ENCODE measurements around the gene EEF2KMT.
"Not testable (repeated sequence)": the region's sequence is repeated elsewhere in the genome, so short reads cannot be mapped to it uniquely, and the experiment has no call there.

EEF2KMT gene

DNA sequence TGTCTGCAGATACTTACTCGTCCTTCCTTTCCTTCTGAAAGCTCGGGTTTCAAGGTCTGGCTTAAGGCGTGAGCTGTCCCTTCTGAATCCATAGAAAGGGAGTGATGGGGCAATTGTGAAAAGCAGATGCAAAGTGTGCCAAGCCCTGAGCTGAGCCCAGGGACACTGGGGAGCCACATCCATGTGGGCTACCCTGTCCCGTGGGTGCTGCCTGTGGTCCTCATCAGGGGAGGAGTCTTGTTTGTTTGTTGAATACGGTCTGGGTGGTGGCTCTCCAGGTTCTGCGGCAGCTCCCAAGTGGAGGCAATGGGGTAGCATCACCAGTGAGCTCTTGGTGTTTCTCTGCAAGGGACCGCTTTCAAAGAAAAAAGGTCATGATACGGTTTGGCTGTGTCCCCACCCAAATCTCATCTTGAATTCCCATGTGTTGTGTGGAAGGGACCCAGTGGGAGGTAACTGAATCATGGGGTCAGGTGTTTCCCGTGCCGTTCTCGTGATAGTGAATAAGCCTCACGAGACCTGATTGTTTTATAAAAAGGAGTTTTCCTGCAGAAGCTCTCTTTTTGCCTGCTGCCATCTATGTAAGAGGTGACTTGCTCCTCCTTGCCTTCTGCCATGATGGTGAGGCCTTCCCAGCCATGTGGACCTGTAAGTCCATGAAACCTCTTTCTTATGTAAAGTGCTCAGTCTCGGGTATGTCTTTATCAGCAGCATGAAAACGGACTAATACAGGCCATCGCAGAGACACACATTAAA is 27.0 kb downstream of the EEF2KMT start:
- no peak for DNase-seq

DNA sequence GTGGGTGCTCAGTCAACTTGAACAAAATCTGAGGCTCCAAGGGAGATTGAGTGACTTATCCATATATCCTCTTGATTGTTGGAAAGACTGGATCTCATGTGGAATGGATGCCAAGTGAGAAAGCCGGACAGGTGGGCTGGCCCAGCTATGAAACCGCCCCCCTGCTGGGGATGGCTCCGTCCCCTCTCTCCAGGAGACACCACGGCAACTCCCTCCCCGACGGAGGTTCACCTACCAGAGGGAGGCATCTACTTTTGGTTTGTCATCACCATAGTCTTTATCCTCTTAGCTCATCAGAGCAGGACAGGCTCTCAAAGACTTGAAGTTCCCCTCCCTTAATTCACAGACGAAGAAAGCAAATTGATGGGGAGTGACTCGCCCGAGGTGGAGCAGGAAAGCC is 27.7 kb downstream of the EEF2KMT start:
- DNase-seq, result no peak

DNA sequence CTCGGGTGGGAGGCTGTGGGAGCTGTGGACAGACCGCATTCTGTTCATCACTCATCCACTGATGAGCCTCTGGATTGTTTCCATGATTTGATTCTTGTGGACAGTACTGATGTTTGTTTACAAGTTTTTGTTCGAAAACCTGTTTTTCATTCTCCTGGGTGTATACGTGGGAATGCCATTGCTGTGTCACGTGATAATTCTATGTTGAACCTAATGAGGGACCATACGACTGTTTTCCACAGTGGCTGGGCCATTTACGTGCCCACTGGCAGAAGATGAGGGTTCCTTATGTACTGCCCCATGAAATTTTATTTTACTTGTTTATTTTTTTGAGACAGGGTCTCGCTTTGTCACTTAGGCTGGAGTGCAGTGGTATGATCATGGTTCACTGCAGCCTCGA is 28.5 kb downstream of the EEF2KMT start:
- DNase-seq, result no peak

DNA sequence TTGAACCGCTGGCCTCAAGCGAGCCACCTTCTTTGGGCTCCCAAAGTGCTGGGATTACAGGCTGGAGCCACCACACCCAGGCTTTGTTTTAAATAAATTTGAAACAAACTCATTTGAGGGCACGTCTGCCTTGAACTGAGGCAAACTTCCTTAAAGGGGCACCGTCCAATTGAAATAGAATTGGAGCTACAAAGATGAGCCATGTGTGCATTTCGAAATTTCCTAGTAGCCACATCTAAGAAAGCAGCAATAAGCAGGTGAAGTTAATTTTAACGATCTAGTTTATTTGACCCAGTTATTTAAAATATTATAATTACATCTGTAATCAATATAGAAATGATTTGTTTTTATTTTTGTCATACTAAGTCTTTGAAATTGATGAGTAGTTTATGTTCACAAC is 31.1 kb downstream of the EEF2KMT start:
- DNase-seq, result no peak

DNA sequence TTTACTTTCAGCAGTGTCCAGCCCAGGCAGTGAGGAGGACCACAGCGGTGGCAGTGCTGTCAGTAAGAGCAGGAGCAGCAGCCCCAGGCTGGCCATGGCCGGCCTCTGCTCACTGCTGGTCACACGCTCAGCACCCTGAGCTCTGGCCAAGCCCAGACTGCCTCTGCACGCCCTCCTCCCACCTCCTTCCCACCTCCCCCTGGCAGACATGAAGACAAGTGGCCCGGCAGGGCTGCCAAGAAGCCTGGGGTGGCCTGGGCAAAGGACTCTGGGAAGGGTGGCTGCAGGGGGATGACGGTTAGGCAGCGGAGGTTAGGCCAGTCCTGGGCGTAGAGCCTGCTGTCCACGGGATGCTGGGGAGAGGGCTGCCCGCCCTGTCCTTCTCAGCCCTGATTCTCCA is 31.8 kb downstream of the EEF2KMT start, which contains the start of gene C16orf89:
Gene C16orf89 (minus strand): TSS at position 144 of the 400 bp plus-strand sequence. CDS start 48 bp downstream, at position 96.
- DNase-seq, result no peak

DNA sequence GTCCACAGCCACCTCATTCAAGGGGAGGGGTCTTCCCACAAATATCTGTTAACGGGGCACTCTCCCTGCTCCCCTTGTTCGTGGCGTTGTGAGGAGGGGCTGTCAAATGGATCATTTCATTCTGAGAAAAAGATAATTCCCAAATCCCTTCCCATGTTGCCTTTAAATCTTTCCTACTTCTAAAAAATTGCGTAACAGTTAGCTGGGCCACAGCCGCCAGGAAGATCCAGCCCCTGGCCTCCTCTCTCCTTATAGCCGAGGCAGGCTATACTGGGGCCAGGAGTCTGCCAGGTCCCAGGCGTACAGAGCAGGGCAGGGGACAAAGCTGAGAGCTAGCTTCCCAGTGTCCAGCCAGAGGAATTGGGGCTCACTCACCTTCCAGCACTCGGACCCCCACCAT is 32.3 kb downstream of the EEF2KMT start:
- DNase-seq, result no peak

DNA sequence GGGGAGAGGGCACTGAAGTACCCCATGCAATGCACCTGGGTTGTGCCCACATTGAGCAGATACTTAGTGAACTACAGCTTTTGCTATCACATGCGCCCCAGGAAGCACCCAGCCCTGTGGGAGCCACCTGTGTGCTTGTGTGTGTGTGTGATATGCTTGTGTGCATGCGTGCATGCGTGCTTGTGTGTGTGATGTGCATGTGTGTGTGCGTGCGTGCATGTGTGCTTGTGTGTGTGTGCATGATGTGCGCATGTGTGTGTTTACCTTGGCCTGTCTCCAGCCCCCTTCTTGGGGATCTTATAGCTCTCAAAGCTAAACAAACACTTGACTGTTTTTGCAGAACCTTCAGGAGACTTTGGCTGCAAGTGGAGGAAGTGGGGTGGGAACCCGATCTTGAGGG is 32.7 kb downstream of the EEF2KMT start:
- no peak for DNase-seq

DNA sequence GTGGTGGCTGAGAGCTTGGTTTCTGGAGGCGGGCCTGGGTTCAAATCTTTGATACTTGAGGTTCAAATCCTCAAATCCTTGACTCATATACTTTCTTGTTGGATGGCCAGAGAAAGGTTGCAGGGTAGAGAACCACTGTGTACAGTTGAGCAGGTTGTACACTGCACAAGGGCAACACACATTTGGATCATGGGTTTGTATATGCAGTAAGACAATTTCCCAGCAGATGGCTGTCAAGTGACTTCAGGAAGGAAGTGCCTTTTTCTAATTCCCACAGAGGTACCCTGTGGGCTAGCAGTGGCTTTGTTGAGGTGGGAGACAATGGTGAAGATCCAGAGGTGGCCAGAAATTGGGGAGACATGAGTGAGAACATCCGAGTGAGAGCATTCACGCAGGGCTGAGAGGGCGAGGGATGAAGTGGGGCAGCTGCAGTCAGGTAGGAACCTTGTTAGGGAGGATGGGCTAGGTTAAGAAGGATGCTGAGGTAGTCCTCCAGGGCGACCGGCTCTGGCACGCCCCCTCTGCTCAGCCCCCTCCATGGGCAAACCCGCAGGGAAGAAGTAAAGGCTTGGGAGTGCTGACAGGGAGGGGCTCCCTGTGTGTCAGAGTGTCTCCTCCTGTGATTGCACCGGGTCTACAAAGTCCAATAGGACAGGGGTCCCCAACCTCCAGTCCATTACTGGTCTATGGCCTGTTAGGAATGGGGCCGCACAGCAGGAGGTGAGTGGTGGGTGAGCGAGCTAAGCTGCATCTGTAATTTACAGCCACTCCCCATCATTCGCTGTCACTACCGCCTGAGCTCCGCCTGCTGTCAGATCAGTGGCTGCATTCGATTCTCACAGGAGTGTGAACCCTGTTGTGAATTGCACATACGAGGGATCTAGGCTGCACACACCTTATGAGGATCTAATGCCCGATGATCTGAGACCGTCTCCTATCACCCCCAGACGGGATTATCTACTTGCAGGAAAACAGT is 34.5 kb downstream of the EEF2KMT start:
- no peak for DNase-seq

DNA sequence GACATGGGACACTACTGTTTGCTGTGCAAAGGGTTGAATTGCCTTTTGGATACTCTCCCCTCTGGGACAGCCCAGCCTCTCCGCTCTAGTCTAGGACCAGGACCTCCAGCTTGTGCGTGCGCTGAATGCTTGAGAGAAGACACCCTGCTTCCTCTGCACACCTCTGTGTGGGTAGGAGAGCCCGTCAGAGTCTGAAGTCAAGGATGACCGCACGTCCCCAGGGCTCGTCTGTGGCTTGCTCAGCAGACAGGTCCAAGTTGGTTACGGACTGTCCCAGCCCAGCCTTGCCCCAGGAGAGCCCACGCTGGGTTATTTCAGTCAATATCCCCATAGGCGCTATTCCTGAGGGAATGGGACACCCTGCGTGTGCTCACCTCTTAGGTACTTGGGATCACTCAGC is 35.5 kb downstream of the EEF2KMT start:
- no peak for DNase-seq

DNA sequence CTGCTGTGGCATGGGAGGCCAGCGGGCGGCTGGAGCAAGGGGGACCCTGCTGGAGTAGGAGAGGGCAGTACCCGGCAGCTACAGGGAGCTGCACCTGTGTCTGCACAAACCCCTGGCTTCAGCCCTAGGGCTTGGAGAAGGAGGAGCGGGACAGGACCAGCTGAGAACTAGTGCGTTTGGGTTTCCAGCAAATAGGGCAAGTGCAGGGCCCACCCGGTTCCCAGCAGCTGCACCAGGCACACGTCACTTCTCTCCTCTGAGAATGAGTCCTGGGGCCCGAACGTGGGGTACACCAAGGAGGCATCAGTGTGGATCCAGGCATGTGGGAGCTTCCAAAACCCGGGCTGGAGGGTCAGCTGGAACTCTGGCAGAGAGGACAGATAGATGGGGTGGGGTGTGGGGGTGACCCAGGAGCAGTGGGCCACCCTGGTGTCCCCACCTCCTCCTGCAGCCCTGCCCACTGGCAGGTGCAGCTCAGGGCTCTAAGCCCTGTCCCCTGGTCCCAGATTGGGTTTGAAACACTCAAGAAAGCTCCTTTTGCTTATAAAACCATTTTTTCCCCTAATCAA is 37.4 kb downstream of the EEF2KMT start:
- DNase-seq, result no peak

DNA sequence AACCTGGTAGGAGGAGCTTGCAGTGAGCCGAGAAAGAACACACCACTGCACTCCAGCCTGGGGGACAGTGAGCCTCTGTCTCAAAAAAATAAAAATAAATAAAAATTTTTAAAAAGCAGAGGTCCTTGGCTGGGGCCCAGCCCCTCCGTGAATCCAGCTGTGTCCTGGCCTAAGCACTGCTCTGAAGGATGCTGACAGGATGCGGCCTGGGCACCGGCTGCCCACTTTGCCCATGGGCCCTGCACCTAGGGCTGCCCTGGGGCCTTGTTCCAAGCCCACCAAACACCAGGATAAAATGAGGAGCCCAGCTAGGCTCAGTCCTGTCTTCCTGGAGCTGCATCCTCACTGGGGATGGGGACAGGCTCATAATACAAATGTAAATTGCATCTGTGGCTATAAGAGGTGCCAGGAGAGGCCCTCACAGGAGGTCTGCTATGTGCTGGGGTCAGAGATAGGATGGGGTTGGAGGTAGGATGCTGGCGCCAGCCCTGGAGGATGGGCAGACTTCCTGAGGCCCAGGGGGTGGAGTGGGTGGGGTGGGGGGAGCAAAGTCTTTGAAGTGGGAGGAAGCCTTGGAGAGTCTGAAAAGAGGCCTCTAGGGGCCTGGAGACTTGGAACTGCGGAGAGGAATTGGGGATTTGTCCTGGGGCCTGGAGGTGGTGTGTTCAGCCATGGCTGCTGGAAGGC is 38.1 kb downstream of the EEF2KMT start:
- no peak for DNase-seq

DNA sequence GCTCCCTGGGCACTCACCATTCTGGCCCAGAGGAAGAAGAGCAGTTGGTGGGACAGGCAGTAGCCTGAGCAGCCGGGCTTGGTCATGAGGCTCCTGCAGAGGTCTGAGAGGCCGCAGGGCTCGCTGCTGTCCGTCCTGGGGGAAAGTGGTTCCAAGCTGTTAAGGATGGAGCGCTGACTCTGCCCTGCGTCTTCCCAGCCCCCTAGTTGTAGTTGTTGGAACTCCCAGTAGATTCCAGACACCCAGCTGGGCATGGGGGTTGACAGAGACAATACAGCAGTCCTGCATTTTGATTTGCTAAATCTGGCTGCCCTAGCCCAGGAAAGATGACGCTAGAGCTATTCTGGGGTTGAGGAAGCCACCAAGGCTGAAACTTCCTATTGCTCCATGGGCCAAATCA is 39.1 kb downstream of the EEF2KMT start:
- DNase-seq, result no peak

DNA sequence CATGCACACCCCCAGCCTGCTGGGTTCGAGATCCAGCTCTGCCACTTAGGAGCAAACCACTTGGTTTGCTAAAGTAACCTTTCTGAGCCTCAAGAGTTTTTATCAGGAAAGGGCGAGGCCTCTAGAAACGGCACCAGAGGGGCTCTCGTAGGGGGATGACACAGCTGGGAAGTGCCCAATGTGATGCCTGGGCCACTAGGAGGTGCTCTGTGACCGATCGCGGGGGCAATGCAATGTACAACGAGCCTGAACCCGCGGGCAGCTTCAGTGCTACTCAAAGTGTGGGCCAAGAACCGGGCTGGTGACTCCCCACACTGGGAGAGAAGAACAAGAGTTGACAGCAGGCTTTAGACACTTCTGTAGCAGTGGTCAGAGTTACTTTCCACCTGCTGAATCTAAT is 41.2 kb downstream of the EEF2KMT start:
- DNase-seq, result peak; percentile 31

DNA sequence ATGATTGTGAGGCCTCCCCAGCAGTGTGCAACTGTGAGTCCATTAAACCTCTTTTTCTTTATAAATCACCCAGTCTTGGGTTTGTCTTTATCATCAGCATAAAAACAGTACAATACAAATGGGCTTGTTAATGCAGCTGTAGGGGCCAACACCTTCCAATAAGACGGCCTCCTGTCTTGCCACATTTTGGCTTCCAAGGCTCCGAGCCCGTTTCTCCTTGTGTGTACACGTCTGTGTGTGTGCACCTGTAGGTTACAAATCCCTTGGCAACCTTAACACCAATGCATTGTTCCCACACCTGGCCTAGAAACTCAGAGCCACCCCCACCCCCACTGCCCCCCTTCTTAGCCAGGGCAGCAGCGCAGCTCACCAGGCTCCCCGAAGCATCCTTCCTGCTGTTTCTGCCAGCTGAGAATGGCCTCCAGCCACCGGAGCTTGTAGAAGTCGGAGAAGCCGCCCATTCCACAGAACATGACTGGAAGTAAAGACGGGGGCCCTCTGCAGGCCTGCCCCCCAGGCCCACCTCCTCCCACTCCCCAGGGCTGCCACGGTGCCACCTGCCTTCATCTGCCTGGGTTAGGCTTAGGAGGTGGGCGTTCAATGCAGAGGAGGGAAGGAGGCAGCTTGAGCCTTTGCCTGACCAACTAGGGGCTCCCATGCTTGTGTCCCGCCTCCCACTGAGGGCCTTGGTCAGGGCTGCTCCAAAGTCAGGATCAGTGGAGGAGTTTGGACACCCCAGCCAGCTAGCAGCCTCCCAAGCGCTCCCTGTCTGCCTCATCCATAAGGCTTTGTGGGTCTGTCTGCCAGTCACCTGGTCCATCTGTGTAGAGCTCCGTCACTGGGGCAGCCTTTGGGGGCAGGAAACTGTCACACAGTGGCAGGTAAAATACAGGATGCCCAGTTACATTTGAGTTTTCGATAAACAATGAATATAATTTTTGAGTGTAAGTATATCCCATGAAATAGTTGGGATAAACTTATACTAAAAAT is 42.4 kb downstream of the EEF2KMT start:
- DNase-seq, result no peak

DNA sequence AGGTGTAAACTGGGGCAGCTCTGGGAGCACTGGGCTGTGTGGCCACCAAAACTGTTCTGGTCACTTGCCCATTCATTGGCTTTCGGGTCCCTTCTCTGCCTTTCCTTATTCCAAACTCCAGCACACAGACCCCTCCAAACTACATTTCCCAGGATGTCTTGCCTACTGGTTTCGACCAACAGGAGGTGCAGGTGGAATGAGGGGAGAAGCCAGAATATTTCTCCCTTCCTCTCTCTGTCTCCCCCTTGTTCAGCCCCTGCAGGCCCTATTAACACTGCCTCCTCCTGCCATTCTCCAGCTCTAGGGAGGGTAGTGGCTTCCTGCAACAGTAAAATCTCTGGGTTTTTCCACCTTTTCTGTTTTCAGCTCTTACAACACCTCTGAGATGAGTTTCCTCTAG is 50.7 kb downstream of the EEF2KMT start:
- DNase-seq, result no peak

DNA sequence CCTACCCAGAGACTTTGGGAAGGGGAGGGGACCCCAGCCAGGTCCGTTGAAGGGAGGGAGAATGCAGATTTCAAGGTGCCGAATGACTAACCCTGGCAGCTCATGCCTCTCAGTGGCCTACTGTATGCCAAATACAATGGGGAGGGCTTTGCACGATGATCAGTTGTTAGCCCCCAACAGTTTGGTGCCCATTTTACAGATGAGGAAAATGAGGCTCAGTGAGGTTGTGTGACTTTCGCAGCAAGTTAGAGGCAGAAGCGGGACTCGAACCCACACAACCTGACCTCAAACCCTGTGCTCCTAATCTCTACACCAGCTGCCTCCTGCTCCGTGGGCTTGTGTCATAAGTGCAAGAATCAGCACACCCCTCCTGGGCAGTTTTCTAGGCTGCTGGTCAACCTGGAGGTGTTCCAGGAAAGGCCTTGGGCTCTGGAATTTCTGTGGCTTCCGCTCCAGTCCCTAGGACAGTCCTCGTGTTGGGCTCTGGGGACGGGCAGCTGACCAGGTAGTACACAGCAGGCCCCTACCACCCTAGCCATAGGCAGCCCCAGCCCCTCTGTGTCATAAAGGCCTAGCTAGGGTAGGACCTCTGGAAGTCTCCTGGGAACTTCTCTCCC is 52.0 kb downstream of the EEF2KMT start:
- DNase-seq, result no peak

DNA sequence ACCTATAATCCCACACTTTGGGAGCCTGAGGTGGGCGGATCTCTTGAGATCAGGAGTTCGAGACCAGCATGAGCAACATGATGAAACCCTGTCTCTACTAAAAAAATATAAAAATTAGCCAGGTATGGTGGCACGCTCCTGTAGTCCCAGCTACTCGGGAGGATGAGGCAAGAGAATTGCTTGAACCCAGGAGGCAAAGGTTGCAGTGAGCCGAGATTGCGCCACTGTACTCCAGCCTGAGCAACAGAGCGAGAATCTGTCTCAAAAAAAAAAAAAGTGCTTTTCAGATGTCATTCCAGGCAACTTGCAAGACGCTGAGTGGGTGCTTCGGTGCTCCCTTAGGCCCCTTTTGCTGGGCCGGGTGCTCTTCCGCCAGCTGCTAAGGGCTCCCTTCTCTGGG is 53.0 kb downstream of the EEF2KMT start:
- DNase-seq, result not testable (repeated sequence)

DNA sequence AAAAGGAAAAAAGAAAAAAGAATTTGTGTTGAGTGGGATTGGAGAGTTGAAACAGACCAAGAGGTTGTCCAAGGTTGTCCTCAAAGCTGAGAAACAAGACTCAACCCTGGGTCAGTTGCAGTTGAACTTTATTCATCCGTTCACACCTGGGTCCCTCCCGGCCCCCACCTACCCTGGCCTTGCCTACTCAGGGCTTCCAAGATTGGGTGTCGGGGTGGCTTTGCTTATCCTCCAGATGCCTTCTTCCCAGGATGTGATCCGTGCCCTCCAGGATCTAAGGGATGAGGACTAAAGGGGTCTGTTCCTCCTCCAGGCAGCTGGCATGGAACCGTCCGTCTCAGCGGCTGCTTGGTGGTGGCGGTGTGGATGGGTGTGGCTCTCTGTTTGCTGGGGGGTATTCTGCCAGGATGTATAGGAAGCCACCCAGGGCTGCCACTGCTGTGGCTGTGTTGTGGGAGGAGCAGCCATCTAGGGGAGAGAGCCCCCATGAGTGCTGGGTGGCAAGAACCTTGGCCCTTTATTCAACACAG is 53.5 kb downstream of the EEF2KMT start:
- no peak for DNase-seq

DNA sequence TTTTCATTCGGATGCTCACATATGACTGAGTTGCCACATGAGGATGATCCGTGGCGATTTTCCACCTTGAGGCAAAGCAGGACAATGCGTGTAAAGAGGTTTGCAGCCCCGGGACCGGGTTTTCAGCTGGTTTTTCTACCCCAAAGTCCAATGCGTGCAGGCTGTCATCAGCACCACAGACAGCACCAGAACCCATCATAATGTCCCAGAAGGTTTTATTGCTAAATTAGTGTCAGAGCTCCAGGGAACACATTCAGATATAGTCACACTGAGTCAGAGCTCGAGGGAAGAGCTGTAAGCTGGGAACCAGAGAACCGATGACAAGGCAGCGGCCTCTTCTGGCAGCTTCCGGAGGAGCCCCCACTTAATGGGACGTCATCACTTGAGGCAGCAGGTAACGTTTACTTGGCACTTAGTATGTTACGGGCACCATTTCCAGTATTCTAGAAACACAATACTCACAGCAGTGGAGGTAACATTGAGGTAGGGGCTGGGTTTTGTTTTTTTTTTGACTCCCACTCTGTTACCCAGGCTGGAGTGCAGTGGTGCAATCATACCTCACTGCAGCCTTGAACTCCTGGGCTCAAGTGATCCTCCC is 54.9 kb downstream of the EEF2KMT start:
- no peak for DNase-seq

DNA sequence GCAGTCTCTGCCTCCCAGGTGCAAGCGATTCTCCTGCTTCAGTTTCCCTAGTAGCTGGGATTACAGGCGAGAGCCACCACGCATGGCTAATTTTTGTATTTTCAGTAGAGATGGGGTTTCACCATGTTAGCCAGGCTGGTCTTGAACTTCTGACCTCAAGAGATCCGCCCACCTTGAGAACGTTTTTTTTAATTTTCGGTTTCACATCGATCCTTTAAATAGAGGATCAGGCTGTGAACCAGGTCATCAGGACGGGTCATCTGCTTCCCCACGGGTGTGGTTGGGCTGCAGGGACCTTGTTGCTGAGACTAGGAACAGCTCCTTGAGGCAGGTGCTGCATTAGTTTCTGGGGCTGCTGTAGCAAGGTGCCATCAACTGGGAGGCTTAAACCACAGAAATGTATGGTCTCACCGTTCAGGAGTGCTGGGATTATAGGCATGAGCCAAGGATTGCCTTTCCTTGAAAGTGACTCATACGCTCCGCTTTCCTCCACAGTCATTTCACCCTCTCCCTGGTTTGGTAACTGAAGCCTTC is 55.9 kb downstream of the EEF2KMT start:
- no peak for DNase-seq

All from stimulated activated CD4-positive, alpha-beta T cell treated with anti-CD3 and anti-CD28 coated beads, Interleukin-12 subunit alpha, Interleukin-12 subunit beta, amount 100 ng/mL, for 4 hours (primary cell).